IMR-90 (cell line): ENCODE data around the gene C7orf25. TPM values are rescaled to one million over a fixed set of nuclear protein-coding genes. Genes with fewer than 3 reads are reported as not detected.

Experiments used
- ATAC-seq: fragments of 200-7000 bp; cut with Tn5 transposase; 2 replicates; pipeline ENCODE4 v1.9.1; 2020; ENCODE audit warnings: low read depth, mild to moderate bottlenecking, moderate library complexity
- BruUV-seq: library from RNA; stranded (reverse); fragments of 400-500 nt; replicated peaks from 2 replicates; lab custom pipeline; 2021; lab: Mats Ljungman, UMichigan
- CTCF ChIA-PET: fragments of 300-600 bp; formaldehyde crosslinking; extraction: SDS; loops from one replicate; lab custom pipeline; 2021; ENCODE audit warnings: antibody characterized with exemption; lab: Yijun Ruan, JAX
- POLR2A ChIA-PET: fragments of 300-600 bp; sonication (Branson Sonifier 250); formaldehyde crosslinking; loops from one replicate; lab custom pipeline; 2022; ENCODE audit warnings: antibody characterized with exemption; ENCODE audit not compliant: unreplicated experiment; lab: Charles Lee
- DNase-seq: peaks from one replicate; pipeline ENCODE4 v3.0.0; 2013
- H2AFZ ChIP-seq: replicated peaks from 2 replicates; pipeline ENCODE3; 2013; ENCODE audit warnings: low read length, mild to moderate bottlenecking; ENCODE audit not compliant: poor library complexity
- H2AK5ac ChIP-seq: 2 replicates; pipeline ENCODE4 v1.6.1; 2013; ENCODE audit warnings: low read depth, low read length, inconsistent platforms
- H2AK9ac ChIP-seq: replicated peaks from 2 replicates; pipeline ENCODE3; 2013; ENCODE audit warnings: mild to moderate bottlenecking, low read depth, low read length, moderate library complexity; ENCODE audit not compliant: poor library complexity
- H2BK120ac ChIP-seq: 2 replicates; pipeline ENCODE4 v1.6.1; 2013; ENCODE audit warnings: low read depth, low read length, inconsistent platforms
- H2BK15ac ChIP-seq: 3 replicates; pipeline ENCODE4 v1.6.1; 2013; ENCODE audit warnings: low read depth, low read length, inconsistent platforms
- H2BK20ac ChIP-seq: 2 replicates; pipeline ENCODE4 v1.6.1; 2013; ENCODE audit warnings: low read depth, mild to moderate bottlenecking, inconsistent platforms, low read length, moderate library complexity
- H2BK5ac ChIP-seq: 2 replicates; pipeline ENCODE4 v1.6.1; 2013; ENCODE audit warnings: mild to moderate bottlenecking, low read depth, low read length, inconsistent platforms; ENCODE audit not compliant: poor library complexity, severe bottlenecking
- H3K14ac ChIP-seq: replicated peaks from 2 replicates; pipeline ENCODE4 v1.6.1; 2013; ENCODE audit warnings: low read depth, low read length, inconsistent platforms
- H3K18ac ChIP-seq: 2 replicates; pipeline ENCODE4 v1.6.1; 2013; ENCODE audit warnings: low read depth, low read length, control low read depth
- H3K23ac ChIP-seq: 2 replicates; pipeline ENCODE4 v1.6.1; 2013; ENCODE audit warnings: low read depth, low read length, inconsistent platforms
- H3K27ac ChIP-seq: 2 replicates; pipeline ENCODE4 v1.5.1; 2013; ENCODE audit warnings: mild to moderate bottlenecking, control low read depth, low read length; ENCODE audit not compliant: insufficient read depth
- H3K27me3 ChIP-seq: 2 replicates; pipeline ENCODE4 v1.6.1; 2013; ENCODE audit warnings: low read length; ENCODE audit not compliant: control insufficient read depth, insufficient read depth
- H3K36me3 ChIP-seq: 2 replicates; pipeline ENCODE4 v1.6.1; 2013; ENCODE audit warnings: low read length, mixed read lengths; ENCODE audit not compliant: control insufficient read depth, insufficient read depth
- H3K4ac ChIP-seq: 2 replicates; pipeline ENCODE4 v1.6.1; 2013; ENCODE audit warnings: low read depth, low read length, inconsistent platforms
- H3K4me1 ChIP-seq: 2 replicates; pipeline ENCODE4 v1.6.1; 2013; ENCODE audit warnings: low read length, mixed read lengths; ENCODE audit not compliant: control insufficient read depth, insufficient read depth
- H3K4me2 ChIP-seq: 2 replicates; pipeline ENCODE4 v1.6.1; 2013; ENCODE audit warnings: low read depth, mild to moderate bottlenecking, control low read depth, low read length, moderate library complexity
- H3K4me3 ChIP-seq: 2 replicates; pipeline ENCODE4 v1.5.1; 2013; ENCODE audit warnings: low read depth, mild to moderate bottlenecking, control low read depth, low read length, moderate library complexity; ENCODE audit not compliant: insufficient read depth
- H3K56ac ChIP-seq: 2 replicates; pipeline ENCODE4 v1.6.1; 2013; ENCODE audit warnings: low read length, inconsistent platforms; ENCODE audit not compliant: insufficient read depth; ENCODE audit errors: extremely low read depth
- H3K79me1 ChIP-seq, 2 experiments: 2 replicates each; pipeline ENCODE4 v1.6.1; 2013; ENCODE audit warnings: low read length in 2 of 2, inconsistent platforms in 1 of 2, low read depth in 1 of 2
- H3K9ac ChIP-seq: 2 replicates; pipeline ENCODE4 v1.6.1; 2013; ENCODE audit warnings: low read depth, low read length, control low read depth
- H3K9me1 ChIP-seq: 2 replicates; pipeline ENCODE4 v1.6.1; 2013; ENCODE audit warnings: low read length, inconsistent platforms; ENCODE audit not compliant: insufficient read depth
- H3K9me3 ChIP-seq: 2 replicates; pipeline ENCODE4 v1.6.1; 2013; ENCODE audit warnings: low read length; ENCODE audit not compliant: control insufficient read depth, insufficient read depth
- H4K20me1 ChIP-seq: 2 replicates; pipeline ENCODE4 v1.6.1; 2013; ENCODE audit warnings: low read length, inconsistent platforms; ENCODE audit not compliant: insufficient read depth
- H4K5ac ChIP-seq: 2 replicates; pipeline ENCODE4 v1.6.1; 2013; ENCODE audit warnings: mild to moderate bottlenecking, low read depth, low read length, control low read depth
- H4K8ac ChIP-seq, 2 experiments: 2 replicates each; pipeline ENCODE4 v1.6.1; 2013; ENCODE audit warnings: low read depth in 2 of 2, low read length in 2 of 2, control low read depth in 1 of 2, inconsistent platforms in 1 of 2
- H4K91ac ChIP-seq: 2 replicates; pipeline ENCODE4 v1.6.1; 2013; ENCODE audit warnings: low read depth, low read length, inconsistent platforms; ENCODE audit not compliant: insufficient read depth
- BHLHE40 ChIP-seq: fragments of 150-350 bp; IDR thresholded peaks from 2 replicates; pipeline ENCODE4 v1.6.1; 2016; ENCODE audit warnings: mild to moderate bottlenecking, low read depth, low read length
- CEBPB ChIP-seq: IDR thresholded peaks from 2 replicates; pipeline ENCODE4 v1.6.1; 2012; ENCODE audit warnings: low read depth, low read length, improper control_type of control experiment
- CHD1 ChIP-seq: IDR thresholded peaks from 2 replicates; pipeline ENCODE4 v1.6.1; 2012; ENCODE audit warnings: low read depth, low read length, improper control_type of control experiment
- ELK1 ChIP-seq: fragments of 150-350 bp; IDR thresholded peaks from 2 replicates; pipeline ENCODE4 v1.6.1; 2016; ENCODE audit warnings: low read depth, mild to moderate bottlenecking, low read length, moderate library complexity, borderline replicate concordance
- FOS ChIP-seq: fragments of 150-350 bp; IDR thresholded peaks from 2 replicates; pipeline ENCODE4 v1.6.1; 2016; ENCODE audit warnings: low read depth, low read length
- MAFK ChIP-seq: IDR thresholded peaks from 2 replicates; pipeline ENCODE4 v1.6.1; 2012; ENCODE audit warnings: low read depth, low read length, improper control_type of control experiment
- MXI1 ChIP-seq: IDR thresholded peaks from 2 replicates; pipeline ENCODE4 v1.6.1; 2012; ENCODE audit warnings: low read depth, mild to moderate bottlenecking, low read length, moderate library complexity, borderline replicate concordance
- POLR2A ChIP-seq: IDR thresholded peaks from 2 replicates; pipeline ENCODE4 v1.6.1; 2012; ENCODE audit warnings: mild to moderate bottlenecking, low read depth, low read length
- RCOR1 ChIP-seq: IDR thresholded peaks from 2 replicates; pipeline ENCODE4 v1.6.1; 2012; ENCODE audit warnings: mild to moderate bottlenecking, low read length, improper control_type of control experiment; ENCODE audit not compliant: insufficient replicate concordance
- RFX5 ChIP-seq: IDR thresholded peaks from 2 replicates; pipeline ENCODE4 v1.8.0; 2012; ENCODE audit warnings: low read depth, mild to moderate bottlenecking, low read length, moderate library complexity
- SMC3 ChIP-seq: fragments of 150-350 bp; IDR thresholded peaks from 2 replicates; pipeline ENCODE4 v1.6.1; 2016; ENCODE audit warnings: low read depth, mild to moderate bottlenecking, antibody characterized with exemption, low read length, moderate library complexity
- USF2 ChIP-seq: fragments of 150-350 bp; IDR thresholded peaks from 2 replicates; pipeline ENCODE4 v1.6.1; 2017; ENCODE audit warnings: mild to moderate bottlenecking, antibody characterized with exemption, low read length, low read depth
- dilution Hi-C: fragments of 300-500 bp; cut with HindIII; formaldehyde crosslinking; loops from one replicate; pipeline ENCODE4 v1.14.3; 2018; ENCODE audit warnings: low sequenced_read_pairs; ENCODE audit not compliant: unreplicated experiment
- in situ Hi-C: fragments of 300-500 bp; cut with MboI; formaldehyde crosslinking; loops from 3 replicates; pipeline ENCODE4 v1.14.3; 2019; ENCODE audit warnings: low sequenced_read_pairs, inconsistent platforms, mixed read lengths
- intact Hi-C: fragments of 100-400 bp; cut with micrococcal nuclease; formaldehyde crosslinking; loops from 2 replicates; pipeline ENCODE4 v1.10.0; 2022
- polyA plus RNA-seq, 3 experiments: library from polyadenylated mRNA; depleted of rRNA; stranded (reverse); fragments of >200 nt; gene quantifications; 2 replicates each; pipeline ENCODE4 v1.2.3, GENCODE V29; 2012; ENCODE audit warnings: low replicate concordance in 1 of 3
- total RNA-seq: library from RNA; depleted of rRNA; stranded (reverse); fragments of >200 nt; gene quantifications from 2 replicates; pipeline ENCODE4 v1.2.3, GENCODE V29; 2012

The C7orf25 gene
- total and polyA plus RNA-seq, 2 of the 4 experiments (the other 2 are of a cell fraction), result 4.5 to 6.1 TPM

- H3K27me3 ChIP-seq, result no peaks in the 10 kb centered on the region; the same call in 1 of the 2 replicates
- no peak overlapping the region for H3K4me3 ChIP-seq
- H3K23ac ChIP-seq, result no peak overlapping the region
- H3K4me1 ChIP-seq, result no peaks in the 10 kb centered on the region; the same call in none of the 2 replicates
- no peak overlapping the region for H2BK120ac ChIP-seq
- H3K9me1 ChIP-seq, result peaks cover 11% of the 10 kb centered on the region; the same call in 1 of the 2 replicates
- H3K9ac ChIP-seq, result no peak overlapping the region
- H3K36me3 ChIP-seq, result peaks cover 3% of the 10 kb centered on the region
- H4K8ac ChIP-seq, result no peak overlapping the region
- no peaks in the 10 kb centered on the region for H3K9me3 ChIP-seq
- CTCF ChIA-PET, result no interaction called here
- no peak overlapping the region for H3K27ac ChIP-seq
- H2BK5ac ChIP-seq, result no peak overlapping the region
- TF ChIP-seq ELK1, result no peak
- TF ChIP-seq SMC3, result no peak
- TF ChIP-seq POLR2A, result no peak
- no peak for TF ChIP-seq RCOR1
- no peak for TF ChIP-seq BHLHE40
- no peak for TF ChIP-seq RFX5
- TF ChIP-seq CEBPB, result no peak
- TF ChIP-seq MAFK, result no peak
- no peak for TF ChIP-seq USF2
- TF ChIP-seq FOS, result no peak
- TF ChIP-seq CHD1, result no peak
- TF ChIP-seq MXI1, result no peak
- H3K79me1 ChIP-seq, result peaks cover 16 to 20% of the 10 kb centered on the region in 2 experiments
- DNase-seq (no peak), ATAC-seq (no peak)
- H3K4ac ChIP-seq, result no peak overlapping the region
- intact Hi-C loops (no loop called here), dilution Hi-C loops (no loop called here), in situ Hi-C loops (no loop called here)
- POLR2A ChIA-PET, result no interaction called here
- H4K5ac ChIP-seq, result no peak overlapping the region
- H2BK20ac ChIP-seq, result no peak overlapping the region
- H2AK9ac ChIP-seq, result no peak overlapping the region
- H3K56ac ChIP-seq, result no peak overlapping the region
- H2BK15ac ChIP-seq, result no peak overlapping the region
- H2AK5ac ChIP-seq, result no peak overlapping the region
- H4K91ac ChIP-seq, result no peak overlapping the region
- H4K20me1 ChIP-seq, result no peaks in the 10 kb centered on the region; the same call in 1 of the 2 replicates
- H3K18ac ChIP-seq, result no peak overlapping the region
- BruUV-seq, result no TSS peak
- no peak overlapping the region for H2AFZ ChIP-seq
- H3K14ac ChIP-seq, result no peak overlapping the region
- no peak overlapping the region for H3K4me2 ChIP-seq
Measured at GRCh38 chr7:42907316-42907715, 4.6 kb downstream of the C7orf25 start.
